ENCODE results near the gene KRTDAP.

DNA sequence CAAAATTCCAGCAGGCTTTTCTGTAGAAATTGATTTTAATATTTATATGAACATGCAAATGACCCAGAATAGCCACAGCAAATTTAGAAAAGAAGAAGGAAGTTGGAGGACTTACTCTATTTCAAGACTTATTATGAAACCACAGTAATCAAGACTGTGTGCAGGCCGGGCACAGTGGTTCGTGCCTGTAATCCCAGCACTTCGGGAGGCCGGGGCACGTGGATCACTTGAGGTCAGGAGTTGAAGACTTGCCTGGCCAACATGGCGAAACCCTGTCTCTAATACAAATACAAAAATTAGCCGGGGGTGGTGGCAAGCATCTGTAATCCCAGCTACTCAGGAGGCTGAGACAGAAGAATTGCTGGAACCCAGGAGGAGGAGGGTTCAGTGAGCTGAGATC, 48.2 kb downstream of the KRTDAP start:
- TF ChIP-seq CBX3 (IDR thresholded peaks at IDR 0.05; ENCODE audit: borderline replicate concordance, low read depth) (no peak), CREM (IDR thresholded peaks at IDR 0.05; ENCODE audit: low read depth) (no peak), ZNF274 (IDR thresholded peaks at IDR 0.05; ENCODE audit: insufficient read depth, insufficient read length) (no peak), NFXL1 (IDR thresholded peaks at IDR 0.05; ENCODE audit: borderline replicate concordance) (no peak), POLR2A (IDR thresholded peaks at IDR 0.05; ENCODE audit: low read depth, low read length) (no peak), RAD21 (IDR thresholded peaks at IDR 0.05; ENCODE audit: insufficient read depth, low read depth, low read length) (no peak), RELA (IDR thresholded peaks at IDR 0.05; ENCODE audit: borderline replicate concordance, partially characterized antibody) (no peak), CBX5 (IDR thresholded peaks at IDR 0.05; ENCODE audit: low read depth) (no peak)
- TF ChIP-seq, protein P1, sequence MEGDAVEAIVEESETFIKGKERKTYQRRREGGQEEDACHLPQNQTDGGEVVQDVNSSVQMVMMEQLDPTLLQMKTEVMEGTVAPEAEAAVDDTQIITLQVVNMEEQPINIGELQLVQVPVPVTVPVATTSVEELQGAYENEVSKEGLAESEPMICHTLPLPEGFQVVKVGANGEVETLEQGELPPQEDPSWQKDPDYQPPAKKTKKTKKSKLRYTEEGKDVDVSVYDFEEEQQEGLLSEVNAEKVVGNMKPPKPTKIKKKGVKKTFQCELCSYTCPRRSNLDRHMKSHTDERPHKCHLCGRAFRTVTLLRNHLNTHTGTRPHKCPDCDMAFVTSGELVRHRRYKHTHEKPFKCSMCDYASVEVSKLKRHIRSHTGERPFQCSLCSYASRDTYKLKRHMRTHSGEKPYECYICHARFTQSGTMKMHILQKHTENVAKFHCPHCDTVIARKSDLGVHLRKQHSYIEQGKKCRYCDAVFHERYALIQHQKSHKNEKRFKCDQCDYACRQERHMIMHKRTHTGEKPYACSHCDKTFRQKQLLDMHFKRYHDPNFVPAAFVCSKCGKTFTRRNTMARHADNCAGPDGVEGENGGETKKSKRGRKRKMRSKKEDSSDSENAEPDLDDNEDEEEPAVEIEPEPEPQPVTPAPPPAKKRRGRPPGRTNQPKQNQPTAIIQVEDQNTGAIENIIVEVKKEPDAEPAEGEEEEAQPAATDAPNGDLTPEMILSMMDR (IDR thresholded peaks at IDR 0.05 in 2 of 3, conservative IDR thresholded peaks at IDR 0.05 in 1 of 3; ENCODE audit: control insufficient read depth in 2 of 3, extremely low read depth in 1 of 3, insufficient read depth in 1 of 3, low read depth in 3 of 3, low read length in 3 of 3): no peak
- TF ChIP-seq, protein P2, sequence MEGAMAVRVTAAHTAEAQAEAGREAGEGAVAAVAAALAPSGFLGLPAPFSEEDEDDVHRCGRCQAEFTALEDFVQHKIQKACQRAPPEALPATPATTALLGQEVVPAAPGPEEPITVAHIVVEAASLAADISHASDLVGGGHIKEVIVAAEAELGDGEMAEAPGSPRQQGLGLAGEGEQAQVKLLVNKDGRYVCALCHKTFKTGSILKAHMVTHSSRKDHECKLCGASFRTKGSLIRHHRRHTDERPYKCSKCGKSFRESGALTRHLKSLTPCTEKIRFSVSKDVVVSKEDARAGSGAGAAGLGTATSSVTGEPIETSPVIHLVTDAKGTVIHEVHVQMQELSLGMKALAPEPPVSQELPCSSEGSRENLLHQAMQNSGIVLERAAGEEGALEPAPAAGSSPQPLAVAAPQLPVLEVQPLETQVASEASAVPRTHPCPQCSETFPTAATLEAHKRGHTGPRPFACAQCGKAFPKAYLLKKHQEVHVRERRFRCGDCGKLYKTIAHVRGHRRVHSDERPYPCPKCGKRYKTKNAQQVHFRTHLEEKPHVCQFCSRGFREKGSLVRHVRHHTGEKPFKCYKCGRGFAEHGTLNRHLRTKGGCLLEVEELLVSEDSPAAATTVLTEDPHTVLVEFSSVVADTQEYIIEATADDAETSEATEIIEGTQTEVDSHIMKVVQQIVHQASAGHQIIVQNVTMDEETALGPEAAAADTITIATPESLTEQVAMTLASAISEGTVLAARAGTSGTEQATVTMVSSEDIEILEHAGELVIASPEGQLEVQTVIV (IDR thresholded peaks at IDR 0.05; ENCODE audit: borderline replicate concordance, partially characterized antibody): no peak
- TF ChIP-seq, protein P3, sequence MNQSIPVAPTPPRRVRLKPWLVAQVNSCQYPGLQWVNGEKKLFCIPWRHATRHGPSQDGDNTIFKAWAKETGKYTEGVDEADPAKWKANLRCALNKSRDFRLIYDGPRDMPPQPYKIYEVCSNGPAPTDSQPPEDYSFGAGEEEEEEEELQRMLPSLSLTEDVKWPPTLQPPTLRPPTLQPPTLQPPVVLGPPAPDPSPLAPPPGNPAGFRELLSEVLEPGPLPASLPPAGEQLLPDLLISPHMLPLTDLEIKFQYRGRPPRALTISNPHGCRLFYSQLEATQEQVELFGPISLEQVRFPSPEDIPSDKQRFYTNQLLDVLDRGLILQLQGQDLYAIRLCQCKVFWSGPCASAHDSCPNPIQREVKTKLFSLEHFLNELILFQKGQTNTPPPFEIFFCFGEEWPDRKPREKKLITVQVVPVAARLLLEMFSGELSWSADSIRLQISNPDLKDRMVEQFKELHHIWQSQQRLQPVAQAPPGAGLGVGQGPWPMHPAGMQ (IDR thresholded peaks at IDR 0.05; ENCODE audit: borderline replicate concordance): no peak

Data from GM12878 (cell line).